Type B pancreatic cell (in vitro differentiated cells): ENCODE data around the gene NR4A2. TPM values are rescaled to one million over a fixed set of nuclear protein-coding genes. Genes with fewer than 3 reads are reported as not detected.

Experiments used
- DNase-seq: peaks from one replicate; pipeline ENCODE4 v3.0.0; 2021; ENCODE audit warnings: mixed read lengths; ENCODE audit not compliant: unreplicated experiment; ENCODE audit errors: extremely low spot score
- H3K27ac Mint-ChIP-seq: 2 replicates; pipeline ENCODE4 v1.8.0; 2021; ENCODE audit warnings: mild to moderate bottlenecking, mixed read lengths
- H3K27me3 Mint-ChIP-seq: 2 replicates; pipeline ENCODE4 v1.8.0; 2021; ENCODE audit warnings: mixed read lengths
- H3K36me3 Mint-ChIP-seq: 2 replicates; pipeline ENCODE4 v1.8.0; 2021; ENCODE audit warnings: mixed read lengths
- H3K4me1 Mint-ChIP-seq: one replicate; pipeline ENCODE4 v1.8.0; 2021; ENCODE audit warnings: mixed read lengths; ENCODE audit not compliant: unreplicated experiment
- H3K4me3 Mint-ChIP-seq: 2 replicates; pipeline ENCODE4 v1.8.0; 2021; ENCODE audit warnings: mild to moderate bottlenecking, mixed read lengths
- H3K9me3 Mint-ChIP-seq: 2 replicates; pipeline ENCODE4 v1.8.0; 2021; ENCODE audit warnings: mixed read lengths
- total RNA-seq: library from RNA; stranded (reverse); gene quantifications from 2 replicates; pipeline ENCODE4 v1.2.1, GENCODE V29; 2021; ENCODE audit warnings: low replicate concordance
- TF ChIP-seq, protein P1 (sequence below): fragments of 200-600 bp; sonication (generic); conservative IDR thresholded peaks from 2 replicates; pipeline ENCODE4 v1.5.0; 2021; ENCODE audit warnings: antibody characterized with exemption, mild to moderate bottlenecking

Gene NR4A2
- total RNA-seq, 1 donor from 2014 or later: 4.4 TPM

DNA sequence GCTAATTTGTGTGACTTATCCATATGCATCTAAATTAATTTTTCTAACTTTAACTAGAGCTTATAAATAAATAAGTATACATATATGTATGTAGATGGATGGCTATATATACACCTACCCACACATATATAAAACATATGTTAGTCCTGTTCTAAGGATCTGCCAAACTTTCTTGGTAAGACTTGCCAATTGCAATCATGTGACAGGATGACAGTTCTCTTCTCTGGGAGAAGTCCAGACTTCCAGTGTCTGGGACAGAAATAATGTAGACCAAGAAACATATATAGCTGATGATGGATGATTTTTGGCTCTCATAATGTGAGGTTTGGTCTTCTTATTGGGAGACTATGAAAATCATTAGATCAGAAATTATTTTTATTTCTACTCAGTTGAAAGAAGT, 30.6 kb upstream of the NR4A2 start:
- Mint-ChIP-seq H3K9me3 (no peaks in the 10 kb centered on the region), H3K27me3 (peaks cover 3% of the 10 kb centered on the region), H3K27ac (no peak overlapping the region), H3K4me1 (no peaks in the 10 kb centered on the region), H3K4me3 (no peak overlapping the region), H3K36me3 (no peaks in the 10 kb centered on the region)
- no peak for DNase-seq
- TF ChIP-seq, protein P1, sequence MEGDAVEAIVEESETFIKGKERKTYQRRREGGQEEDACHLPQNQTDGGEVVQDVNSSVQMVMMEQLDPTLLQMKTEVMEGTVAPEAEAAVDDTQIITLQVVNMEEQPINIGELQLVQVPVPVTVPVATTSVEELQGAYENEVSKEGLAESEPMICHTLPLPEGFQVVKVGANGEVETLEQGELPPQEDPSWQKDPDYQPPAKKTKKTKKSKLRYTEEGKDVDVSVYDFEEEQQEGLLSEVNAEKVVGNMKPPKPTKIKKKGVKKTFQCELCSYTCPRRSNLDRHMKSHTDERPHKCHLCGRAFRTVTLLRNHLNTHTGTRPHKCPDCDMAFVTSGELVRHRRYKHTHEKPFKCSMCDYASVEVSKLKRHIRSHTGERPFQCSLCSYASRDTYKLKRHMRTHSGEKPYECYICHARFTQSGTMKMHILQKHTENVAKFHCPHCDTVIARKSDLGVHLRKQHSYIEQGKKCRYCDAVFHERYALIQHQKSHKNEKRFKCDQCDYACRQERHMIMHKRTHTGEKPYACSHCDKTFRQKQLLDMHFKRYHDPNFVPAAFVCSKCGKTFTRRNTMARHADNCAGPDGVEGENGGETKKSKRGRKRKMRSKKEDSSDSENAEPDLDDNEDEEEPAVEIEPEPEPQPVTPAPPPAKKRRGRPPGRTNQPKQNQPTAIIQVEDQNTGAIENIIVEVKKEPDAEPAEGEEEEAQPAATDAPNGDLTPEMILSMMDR: no peak

DNA sequence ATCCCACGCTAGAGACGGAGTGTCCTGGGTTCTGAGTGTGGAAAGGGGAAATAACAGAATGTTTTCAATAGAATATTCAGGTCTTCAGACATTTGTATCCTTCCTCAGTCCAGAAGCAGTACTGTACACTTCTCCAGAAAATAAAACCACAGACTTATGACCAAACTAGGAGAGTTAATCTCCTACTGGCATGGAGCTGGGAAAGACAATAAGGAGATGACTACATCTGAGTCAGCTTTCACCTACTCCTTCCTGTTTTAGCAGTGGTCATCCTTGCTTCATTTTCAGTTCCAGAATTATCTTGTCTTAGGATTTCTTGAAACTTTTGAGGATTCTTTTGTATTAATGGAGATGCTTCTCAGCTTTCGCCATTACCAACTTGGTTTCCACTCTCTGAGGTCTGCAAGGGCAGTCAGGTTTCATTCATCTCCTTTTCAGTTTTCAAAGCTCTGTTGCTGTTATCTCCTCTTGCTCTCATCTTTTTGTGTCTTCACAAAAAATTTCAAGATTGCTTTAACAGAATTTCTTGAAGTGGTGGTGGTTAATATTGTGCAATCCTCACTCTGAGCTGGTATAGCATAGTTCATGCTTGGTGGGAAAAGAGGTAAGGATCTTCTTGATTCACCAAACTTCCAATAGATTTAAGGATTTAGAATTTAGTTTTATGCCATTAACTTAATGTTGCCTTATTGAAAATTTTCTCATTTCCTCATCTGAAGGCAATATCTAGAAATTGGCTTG, 23.7 kb upstream of the NR4A2 start:
- H3K9me3 Mint-ChIP-seq: no peaks in the 10 kb centered on the region
- H3K36me3 Mint-ChIP-seq: no peaks in the 10 kb centered on the region
- no peak overlapping the region for H3K27ac Mint-ChIP-seq
- no peak overlapping the region for H3K4me3 Mint-ChIP-seq
- no peak for DNase-seq
- H3K4me1 Mint-ChIP-seq: no peaks in the 10 kb centered on the region
- no peaks in the 10 kb centered on the region for H3K27me3 Mint-ChIP-seq
- TF ChIP-seq, protein P1: no peak

DNA sequence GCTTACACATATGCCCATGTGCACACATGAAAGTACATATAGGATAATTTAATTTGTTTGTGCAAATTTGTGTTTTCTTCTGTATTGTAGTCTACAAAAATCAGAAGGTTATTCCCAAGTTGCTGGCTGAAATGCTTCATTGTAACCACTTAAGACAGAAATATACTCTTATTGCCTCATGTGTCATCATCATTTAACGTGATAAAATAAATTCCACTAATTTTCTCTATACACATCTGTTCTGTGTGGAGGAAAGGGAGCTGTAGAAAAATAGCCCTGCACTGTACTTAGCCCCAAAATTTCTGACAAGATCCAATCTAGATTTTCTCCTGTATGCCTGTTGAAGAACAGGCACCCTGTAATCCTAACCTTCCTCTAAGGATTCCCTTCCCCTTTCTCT, 20.4 kb upstream of the NR4A2 start:
- TF ChIP-seq, protein P1: no peak
- Mint-ChIP-seq H3K27me3 (no peaks in the 10 kb centered on the region), H3K36me3 (no peaks in the 10 kb centered on the region), H3K9me3 (no peaks in the 10 kb centered on the region), H3K4me3 (no peak overlapping the region), H3K4me1 (no peaks in the 10 kb centered on the region), H3K27ac (no peak overlapping the region)
- DNase-seq: no peak

DNA sequence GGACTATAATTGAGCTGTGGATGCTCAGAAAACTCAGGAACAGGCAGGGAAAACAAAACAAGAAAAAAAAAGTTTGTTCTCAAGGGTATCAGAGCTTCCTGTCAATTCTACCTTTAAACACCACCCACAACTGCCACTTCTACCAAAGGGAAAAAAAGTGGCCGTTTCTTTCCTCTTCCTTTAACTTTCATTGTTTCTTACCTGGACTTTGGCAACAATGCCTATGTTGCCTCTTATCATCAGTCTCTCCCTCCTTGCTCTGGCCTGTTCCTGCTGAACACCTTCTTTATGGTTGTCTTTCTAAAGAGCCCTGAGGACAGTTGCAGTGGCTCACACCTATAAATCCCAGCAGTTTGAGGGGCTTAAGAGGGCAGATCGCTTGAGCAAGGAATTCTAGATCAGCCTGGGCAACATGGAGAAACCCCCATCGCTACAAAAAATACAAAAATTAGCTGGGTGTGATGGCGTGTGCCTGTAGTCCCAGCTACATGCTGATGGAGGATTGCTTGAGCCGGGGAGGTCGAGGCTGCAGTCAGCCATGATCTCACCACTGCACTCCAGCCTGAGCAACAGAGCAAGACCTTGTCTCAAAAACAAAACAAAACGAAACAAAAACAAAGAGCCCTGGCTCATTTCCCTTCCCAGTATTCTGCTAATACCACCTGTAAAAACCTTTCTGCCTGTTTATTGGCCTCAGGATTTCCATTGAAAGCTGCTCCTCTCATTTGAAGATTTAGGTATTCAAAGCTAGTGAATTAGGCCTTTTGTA, 18.0 kb upstream of the NR4A2 start:
- H3K27me3 Mint-ChIP-seq: no peaks in the 10 kb centered on the region
- H3K27ac Mint-ChIP-seq: no peak overlapping the region
- no peaks in the 10 kb centered on the region for H3K9me3 Mint-ChIP-seq
- H3K4me3 Mint-ChIP-seq: no peak overlapping the region
- TF ChIP-seq, protein P1: no peak
- no peak for DNase-seq
- H3K36me3 Mint-ChIP-seq: no peaks in the 10 kb centered on the region
- no peaks in the 10 kb centered on the region for H3K4me1 Mint-ChIP-seq

DNA sequence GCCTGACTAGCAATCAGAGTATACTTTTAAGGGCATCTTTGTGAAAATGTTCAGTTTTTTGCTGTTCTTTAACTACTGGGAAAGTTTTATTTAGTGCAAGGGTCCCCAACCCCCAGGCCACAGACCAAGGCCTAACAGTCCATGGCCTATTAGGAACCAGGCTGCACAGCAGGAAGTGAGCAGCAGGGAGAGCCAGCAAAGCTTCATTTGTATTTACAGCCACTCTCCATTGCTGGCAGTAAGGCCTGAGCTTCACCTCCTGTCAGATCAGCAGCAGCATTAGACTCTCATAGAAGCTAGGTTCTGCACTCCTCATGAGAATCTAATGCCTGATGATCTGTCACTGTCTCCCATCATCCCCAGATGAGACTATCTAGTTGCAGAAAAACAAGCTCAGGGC, 17.1 kb upstream of the NR4A2 start:
- Mint-ChIP-seq H3K4me3 (no peak overlapping the region), H3K36me3 (no peaks in the 10 kb centered on the region), H3K27me3 (no peaks in the 10 kb centered on the region), H3K9me3 (no peaks in the 10 kb centered on the region), H3K27ac (no peak overlapping the region), H3K4me1 (no peaks in the 10 kb centered on the region)
- no peak for DNase-seq
- TF ChIP-seq, protein P1: no peak
